ENCODE measurements around the gene KRT72. TPM values are rescaled to one million over a fixed set of nuclear protein-coding genes. Genes with fewer than 3 reads are reported as not detected.

Gene KRT72
- total RNA-seq, 1 experiment from 2014 or later: not detected

GRCh38 chr12:52630599-52631200 is 29.4 kb upstream of the KRT72 start:
- DNase-seq (ENCODE audit: low read depth): no peak

GRCh38 chr12:52630008-52630500 is 28.8 kb upstream of the KRT72 start:
- no peak for DNase-seq (ENCODE audit: low read depth)

GRCh38 chr12:52629281-52630007 is 28.2 kb upstream of the KRT72 start:
- DNase-seq (ENCODE audit: low read depth): no peak

GRCh38 chr12:52628841-52629240 is 27.6 kb upstream of the KRT72 start:
- DNase-seq (ENCODE audit: low read depth): no peak

- DNase-seq (ENCODE audit: low read depth): no peak
Observed at GRCh38 chr12:52628111-52628507, 26.8 kb upstream of the KRT72 start.

- no peak for DNase-seq (ENCODE audit: low read depth)
Observed at GRCh38 chr12:52627395-52628110, 26.3 kb upstream of the KRT72 start.

GRCh38 chr12:52622349-52622748 is 21.1 kb upstream of the KRT72 start:
- no peak for DNase-seq (ENCODE audit: low read depth)

GRCh38 chr12:52618866-52619265 is 17.6 kb upstream of the KRT72 start:
- no peak for DNase-seq (ENCODE audit: low read depth)

GRCh38 chr12:52618216-52618615 is 17.0 kb upstream of the KRT72 start, which contains the start of gene KRT73:
KRT73 (minus strand) TSS chr12:52618559; CDS start chr12:52618524, 35 bp downstream.
- no peak for DNase-seq (ENCODE audit: low read depth)

- no peak for DNase-seq (ENCODE audit: low read depth)
Observed at GRCh38 chr12:52617403-52617785, 16.1 kb upstream of the KRT72 start.

- DNase-seq (ENCODE audit: low read depth): no peak
Observed at GRCh38 chr12:52616680-52617402, 15.6 kb upstream of the KRT72 start.

GRCh38 chr12:52615912-52616311 is 14.6 kb upstream of the KRT72 start:
- no peak for DNase-seq (ENCODE audit: low read depth)

- no peak for DNase-seq (ENCODE audit: low read depth)
Observed at GRCh38 chr12:52615208-52615868, 14.1 kb upstream of the KRT72 start.

GRCh38 chr12:52614381-52615207 is 13.3 kb upstream of the KRT72 start:
- no peak for DNase-seq (ENCODE audit: low read depth)

GRCh38 chr12:52613384-52614030 is 12.2 kb upstream of the KRT72 start:
- DNase-seq (ENCODE audit: low read depth): no peak

GRCh38 chr12:52612431-52613383 is 11.4 kb upstream of the KRT72 start:
- DNase-seq (ENCODE audit: low read depth): no peak

- DNase-seq (ENCODE audit: low read depth): no peak
Observed at GRCh38 chr12:52611080-52611468, 9.8 kb upstream of the KRT72 start.

- DNase-seq (ENCODE audit: low read depth): no peak
Observed at GRCh38 chr12:52608826-52609630, 7.8 kb upstream of the KRT72 start.

All from HT1080 (cell line).